Activated T-helper 1 cell treated with anti-CD3 and anti-CD28 coated beads, Interleukin-2, amount 50 U/mL, for 16 hours (primary cell): Measurements from ENCODE around the gene IL6R.
"Not testable (repeated sequence)": the region's sequence is repeated elsewhere in the genome, so short reads cannot be mapped to it uniquely, and the experiment has no call there.

Experiments used
- DNase-seq, 2 donors: peaks; one replicate each; pipeline ENCODE4 v3.0.0-alpha.2; 2020; ENCODE audit warnings: low read depth in 1 of 2, low spot score in 1 of 2

IL6R gene

DNA sequence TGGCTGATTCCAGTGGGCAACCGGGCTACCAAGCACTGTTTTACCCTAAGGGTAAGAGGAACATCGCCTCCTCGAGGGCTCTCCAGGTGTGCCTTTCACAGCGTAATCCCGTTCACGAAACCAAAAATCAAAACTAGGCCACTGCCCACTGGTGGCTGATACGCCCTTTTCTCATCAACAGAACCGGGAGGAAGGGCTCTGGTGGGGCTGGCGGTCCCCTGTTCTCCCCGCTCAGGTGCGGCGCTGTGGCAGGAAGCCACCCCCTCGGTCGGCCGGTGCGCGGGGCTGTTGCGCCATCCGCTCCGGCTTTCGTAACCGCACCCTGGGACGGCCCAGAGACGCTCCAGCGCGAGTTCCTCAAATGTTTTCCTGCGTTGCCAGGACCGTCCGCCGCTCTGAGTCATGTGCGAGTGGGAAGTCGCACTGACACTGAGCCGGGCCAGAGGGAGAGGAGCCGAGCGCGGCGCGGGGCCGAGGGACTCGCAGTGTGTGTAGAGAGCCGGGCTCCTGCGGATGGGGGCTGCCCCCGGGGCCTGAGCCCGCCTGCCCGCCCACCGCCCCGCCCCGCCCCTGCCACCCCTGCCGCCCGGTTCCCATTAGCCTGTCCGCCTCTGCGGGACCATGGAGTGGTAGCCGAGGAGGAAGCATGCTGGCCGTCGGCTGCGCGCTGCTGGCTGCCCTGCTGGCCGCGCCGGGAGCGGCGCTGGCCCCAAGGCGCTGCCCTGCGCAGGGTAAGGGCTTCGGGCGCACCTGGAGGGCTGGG lies at the start of gene IL6R:
IL6R (plus strand) TSS at position 360 of the 763 bp plus-strand sequence; CDS start at position 647, 287 bp downstream.
- peak; percentile 54 to 65 for DNase-seq

- DNase-seq, result no peak
Measured at GRCh38 chr1:154358519-154358918, 46.6 kb upstream of the IL6R start.

GRCh38 chr1:154360288-154360687 lies 44.9 kb upstream of the IL6R start:
- DNase-seq, result no peak

DNA sequence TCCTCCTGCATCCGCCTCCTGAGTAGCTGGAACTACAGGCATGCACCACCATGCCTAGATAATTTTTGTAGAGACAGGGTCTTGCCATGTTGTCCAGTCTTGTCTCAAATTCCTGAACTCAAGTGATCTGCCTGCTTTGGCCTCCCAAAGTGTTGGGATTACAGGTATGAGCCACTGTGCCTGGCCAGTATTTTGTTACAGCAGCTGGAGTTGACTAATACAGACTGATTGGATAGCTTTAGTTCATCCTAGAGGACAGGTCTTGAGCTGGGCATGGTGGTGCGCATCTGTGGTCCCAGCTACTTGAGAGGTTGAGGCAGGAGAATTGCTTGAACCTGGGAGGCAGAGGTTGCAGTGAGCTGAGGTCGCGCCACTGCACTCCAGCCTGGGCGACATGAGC lies 44.3 kb upstream of the IL6R start:
- not testable (repeated sequence) for DNase-seq

DNA sequence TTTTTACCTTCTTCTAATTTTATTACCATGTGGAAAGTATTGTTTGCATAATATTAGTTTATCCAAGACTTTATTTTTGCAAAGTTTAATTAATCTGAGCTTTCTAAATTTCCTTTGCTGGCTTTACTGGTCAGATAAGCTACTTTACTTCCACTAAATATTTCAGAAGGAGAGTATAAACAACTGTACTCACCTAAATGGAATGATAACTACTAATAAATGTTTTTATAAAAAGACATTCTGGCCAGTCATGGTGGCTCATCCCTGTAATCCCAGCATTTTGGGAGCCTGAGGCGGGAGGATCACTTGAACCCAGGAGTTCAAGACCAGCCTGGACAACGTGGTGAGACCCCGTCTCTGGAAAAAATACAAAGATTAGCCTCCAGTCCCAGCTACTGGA lies 43.8 kb upstream of the IL6R start:
- DNase-seq, result no peak

- no peak for DNase-seq
Measured at GRCh38 chr1:154371436-154371835, 33.7 kb upstream of the IL6R start.

DNA sequence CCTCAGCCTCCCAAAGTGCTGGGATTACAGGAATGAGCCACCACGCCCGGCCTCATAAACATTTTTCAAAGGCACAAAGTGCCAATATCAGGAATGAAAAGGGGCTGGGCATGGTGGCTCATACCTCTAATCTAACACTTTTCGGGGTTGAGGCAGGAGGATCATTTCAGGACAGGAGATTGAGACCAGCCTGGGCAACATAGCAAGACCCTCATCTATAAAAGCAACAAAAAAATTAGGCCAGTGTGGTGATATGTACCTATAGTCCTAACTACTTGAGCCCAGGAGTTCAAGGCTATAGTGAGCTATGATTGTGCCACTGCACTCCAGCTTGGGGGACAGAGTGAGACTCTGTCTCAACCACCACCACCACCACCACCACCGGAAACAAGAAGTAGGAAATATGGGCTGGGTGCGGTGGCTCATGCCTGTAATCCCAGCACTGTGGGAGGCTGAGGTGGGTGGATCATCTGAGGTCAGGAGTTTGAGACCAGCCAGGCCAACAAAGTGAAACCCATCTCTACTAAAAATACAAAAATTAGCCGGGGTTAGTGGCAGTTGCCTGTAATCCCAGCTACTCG lies 31.3 kb upstream of the IL6R start:
- not testable (repeated sequence) for DNase-seq

DNA sequence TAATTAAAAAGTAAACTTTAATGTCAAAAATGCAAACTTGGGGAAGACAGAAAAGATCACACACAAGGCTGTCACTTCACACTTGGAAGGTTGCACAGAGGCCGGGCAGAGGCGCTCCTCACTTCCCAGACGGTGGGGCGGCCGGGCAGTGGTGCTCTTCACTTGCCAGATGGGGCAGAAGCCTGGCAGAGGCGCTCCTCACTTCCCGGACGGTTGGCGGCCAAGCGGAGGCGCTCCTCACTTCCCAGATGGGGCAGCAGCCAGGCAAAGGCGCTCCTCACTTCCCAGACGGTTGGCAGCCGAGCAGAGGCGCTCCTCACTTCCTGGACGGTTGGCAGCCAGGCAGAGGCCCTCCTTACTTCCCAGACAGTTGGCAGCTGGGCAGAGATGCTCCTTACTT lies 25.8 kb upstream of the IL6R start:
- DNase-seq, result no peak

GRCh38 chr1:154384650-154385489 lies 20.3 kb upstream of the IL6R start:
- no peak for DNase-seq

DNA sequence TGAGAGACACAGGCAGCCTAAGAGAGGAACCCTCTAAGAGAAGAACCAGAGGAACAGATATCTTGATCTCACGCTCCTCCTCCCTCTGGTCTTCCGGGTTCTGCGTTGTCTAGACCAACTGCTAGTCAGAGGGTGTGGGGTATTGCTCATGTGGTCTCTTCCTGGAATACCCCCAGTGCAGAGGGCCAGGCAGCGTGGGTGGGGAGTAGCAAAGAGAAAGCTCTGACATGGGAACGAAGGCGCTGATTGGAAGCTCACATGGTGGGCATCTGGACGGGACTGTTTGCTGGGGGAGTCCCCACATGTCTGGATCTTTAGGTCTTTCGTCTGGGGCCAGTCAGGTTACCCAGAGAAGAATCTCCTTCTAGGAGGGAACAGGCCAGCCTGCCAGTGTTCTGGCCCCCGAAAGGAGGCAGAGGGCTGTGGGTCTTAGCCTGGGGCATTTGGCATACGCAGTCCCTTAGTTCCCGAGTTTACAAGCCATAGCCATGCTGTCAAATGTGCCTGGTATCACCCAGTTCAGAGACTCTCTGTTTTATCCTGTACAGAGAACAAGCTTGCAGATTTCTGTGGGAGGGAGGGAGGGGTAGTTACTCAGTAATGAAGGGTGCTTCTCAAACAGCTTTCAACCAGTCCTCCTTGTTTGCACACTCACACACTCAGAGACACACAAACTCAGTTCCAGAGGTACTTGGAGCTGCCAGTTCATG lies 18.3 kb upstream of the IL6R start:
- peak; percentile 37 to 65 for DNase-seq

GRCh38 chr1:154391086-154391770 lies 13.9 kb upstream of the IL6R start:
- DNase-seq, result no peak

DNA sequence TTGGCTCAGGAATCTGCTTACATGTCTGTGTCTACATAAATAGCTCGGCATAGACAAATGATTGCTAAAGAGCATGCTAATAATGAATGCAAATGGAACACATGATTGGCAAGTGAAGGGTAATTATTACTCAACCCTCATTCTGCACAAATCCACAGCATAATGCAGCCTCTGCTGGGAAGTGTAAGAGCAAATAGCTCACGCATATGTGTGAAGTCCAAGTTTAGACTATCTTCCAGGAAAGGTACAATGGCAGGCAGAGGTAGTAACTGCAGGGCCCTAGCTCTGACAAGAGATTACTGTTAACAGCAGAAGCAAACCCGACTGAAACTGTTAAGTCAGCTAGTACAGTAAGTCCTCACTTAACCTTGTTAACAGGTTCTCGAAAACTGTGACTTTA lies 7.0 kb upstream of the IL6R start:
- no peak for DNase-seq

DNA sequence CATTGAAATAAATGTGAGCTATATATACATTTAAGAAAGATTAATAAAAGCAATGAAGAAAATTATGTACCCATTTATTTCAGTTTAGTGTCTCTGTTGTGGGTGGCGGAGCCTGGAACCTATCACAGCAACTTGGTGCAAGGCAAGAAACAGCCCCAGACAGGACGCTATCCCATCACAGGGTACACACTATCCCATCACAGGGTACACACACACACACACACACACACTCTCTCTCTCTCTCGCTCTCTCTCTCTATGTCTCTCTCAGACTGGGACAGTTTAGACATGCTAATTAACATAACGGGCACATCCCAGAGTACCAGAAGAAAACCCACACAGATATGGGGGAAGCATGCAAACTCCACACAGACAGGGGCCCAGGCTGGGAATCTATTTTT lies 6.5 kb upstream of the IL6R start:
- no peak for DNase-seq

DNA sequence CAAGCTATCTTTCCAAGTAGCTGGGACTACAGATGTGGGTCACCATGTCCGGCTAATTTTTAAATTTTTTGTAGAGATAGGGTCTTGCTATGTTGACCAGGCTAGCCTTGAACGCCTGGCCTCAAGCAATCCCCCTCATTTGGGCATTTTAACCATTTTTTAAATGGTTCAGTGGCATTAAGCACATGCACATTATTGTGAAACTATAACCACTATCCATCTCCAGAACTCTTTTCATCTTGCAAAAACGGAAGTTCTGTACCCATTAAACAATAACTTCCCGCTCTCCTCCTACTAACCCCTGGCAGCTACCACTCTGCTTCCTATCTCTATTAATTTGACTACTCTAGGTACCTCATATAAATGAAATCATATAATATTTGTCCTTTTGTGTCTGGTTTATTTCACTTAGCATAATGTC lies 4.8 kb upstream of the IL6R start:
- DNase-seq, result no peak

DNA sequence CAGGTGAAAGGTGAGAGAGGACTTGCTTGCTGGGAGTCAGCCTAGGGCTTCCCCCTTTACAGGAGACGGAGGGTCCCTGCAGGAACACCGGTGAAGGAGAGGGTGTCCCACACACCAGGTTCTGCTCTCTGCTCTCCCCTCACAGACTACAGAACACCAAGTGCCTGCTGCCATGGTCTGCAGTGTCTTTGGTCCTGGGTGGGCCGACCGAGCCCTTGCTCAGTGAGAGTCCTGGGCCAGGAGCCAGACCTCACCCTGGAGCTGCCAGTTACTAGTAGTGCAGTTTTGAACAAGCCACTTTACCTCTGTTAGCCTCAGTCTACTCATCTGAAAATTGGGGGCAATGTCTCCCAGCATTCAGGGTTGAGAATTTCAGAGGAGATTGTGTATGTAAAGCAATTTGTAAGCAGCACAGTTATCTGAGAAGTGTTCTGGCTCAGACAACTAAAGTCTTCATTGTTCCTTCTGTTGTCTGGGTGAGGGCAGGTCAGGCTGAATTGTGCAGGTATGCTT lies 2.7 kb upstream of the IL6R start:
- no peak for DNase-seq

GRCh38 chr1:154403261-154403943 lies 1.7 kb upstream of the IL6R start:
- no peak for DNase-seq

DNA sequence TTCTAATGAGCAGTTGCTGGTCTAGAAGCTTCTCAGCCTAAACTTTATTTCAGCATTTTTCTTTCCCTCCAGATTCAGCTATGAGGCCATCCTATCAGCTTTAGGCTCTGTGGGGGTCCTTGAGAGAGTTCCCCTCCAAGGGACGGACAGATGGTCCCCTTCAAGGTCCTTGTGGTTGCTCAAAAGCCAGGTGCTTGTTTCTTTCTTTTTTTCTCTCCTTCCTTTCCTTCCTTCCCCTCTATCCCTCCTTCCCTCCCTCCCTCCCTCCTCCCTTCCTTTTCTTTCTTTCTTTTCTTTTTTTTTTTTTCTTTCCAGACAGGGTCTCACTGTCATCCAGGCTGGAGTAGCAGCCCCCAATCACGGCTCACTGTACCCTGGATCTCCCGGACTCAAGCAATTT lies 1.2 kb upstream of the IL6R start:
- no peak for DNase-seq

DNA sequence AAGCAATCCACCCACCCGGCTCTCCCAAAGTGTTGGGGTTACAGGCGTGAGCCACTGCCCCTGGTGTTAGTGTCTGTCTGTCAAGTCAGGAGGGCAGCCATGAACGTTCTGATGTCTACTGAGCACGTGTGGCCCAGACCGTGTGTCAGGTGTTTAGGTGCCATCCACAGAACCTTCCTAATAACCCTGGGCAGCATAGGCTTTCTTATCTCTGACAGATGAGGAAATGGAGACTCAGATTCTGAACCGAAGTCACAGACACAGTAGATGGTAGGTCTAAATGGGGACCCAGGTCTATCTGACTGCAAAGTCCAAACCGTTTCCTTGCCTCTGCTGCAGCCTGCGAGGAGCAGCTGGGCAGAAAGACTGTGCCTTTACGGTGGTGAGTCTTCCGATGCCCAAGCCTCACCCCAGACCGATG lies 622 bp upstream of the IL6R start:
- no peak for DNase-seq

GRCh38 chr1:154405747-154406571 lies 816 bp downstream of the IL6R start:
- DNase-seq, result peak in 1 of 2 donors; percentile 46
